Superior temporal gyrus (tissue), 1 donor: ENCODE results near the gene CAND2.
A peak's percentile ranks its signal among the peaks of the same experiment; 100 is the strongest.
"Not testable (repeated sequence)": the region's sequence is repeated elsewhere in the genome, so short reads cannot be mapped to it uniquely, and the experiment has no call there.

ENCODE experiments used
- DNase-seq: peaks from one replicate; pipeline ENCODE4 v3.0.0-alpha.2; 2016; ENCODE audit errors: extremely low spot score

The CAND2 gene

GRCh38 chr3:12859840-12860239 is 63.4 kb downstream of the CAND2 start:
- DNase-seq: no peak

GRCh38 chr3:12861611-12862010 is 65.1 kb downstream of the CAND2 start:
- DNase-seq: no peak

- DNase-seq: no peak
These were observed 65.9 kb downstream of the CAND2 start for GRCh38 chr3:12862387-12862786.

- DNase-seq: no peak
These were observed 68.8 kb downstream of the CAND2 start for GRCh38 chr3:12865271-12865670.

GRCh38 chr3:12866836-12867235 is 70.4 kb downstream of the CAND2 start:
- DNase-seq: no peak

- DNase-seq: peak; percentile 96
These were observed 71.9 kb downstream of the CAND2 start for GRCh38 chr3:12868039-12869034.

GRCh38 chr3:12869035-12869621 is 72.6 kb downstream of the CAND2 start:
- no peak for DNase-seq

GRCh38 chr3:12870942-12871341 is 74.5 kb downstream of the CAND2 start:
- DNase-seq: no peak

- DNase-seq: no peak
These were observed 75.0 kb downstream of the CAND2 start for GRCh38 chr3:12871404-12871983.

- no peak for DNase-seq
These were observed 79.7 kb downstream of the CAND2 start for GRCh38 chr3:12875857-12876836.

- no peak for DNase-seq
These were observed 80.6 kb downstream of the CAND2 start for GRCh38 chr3:12877040-12877439.

GRCh38 chr3:12878141-12878574 is 81.7 kb downstream of the CAND2 start:
- no peak for DNase-seq

GRCh38 chr3:12878758-12879157 is 82.3 kb downstream of the CAND2 start:
- not testable (repeated sequence) for DNase-seq

GRCh38 chr3:12879191-12879815 is 82.8 kb downstream of the CAND2 start:
- DNase-seq: no peak

GRCh38 chr3:12881858-12882257 is 85.4 kb downstream of the CAND2 start:
- DNase-seq: not testable (repeated sequence)

- no peak for DNase-seq
These were observed 86.1 kb downstream of the CAND2 start for GRCh38 chr3:12882336-12883310.

- peak; percentile 74 for DNase-seq
These were observed 87.8 kb downstream of the CAND2 start for GRCh38 chr3:12884186-12884680.
